ENCODE measurements around the gene FKBP1A.

DNA sequence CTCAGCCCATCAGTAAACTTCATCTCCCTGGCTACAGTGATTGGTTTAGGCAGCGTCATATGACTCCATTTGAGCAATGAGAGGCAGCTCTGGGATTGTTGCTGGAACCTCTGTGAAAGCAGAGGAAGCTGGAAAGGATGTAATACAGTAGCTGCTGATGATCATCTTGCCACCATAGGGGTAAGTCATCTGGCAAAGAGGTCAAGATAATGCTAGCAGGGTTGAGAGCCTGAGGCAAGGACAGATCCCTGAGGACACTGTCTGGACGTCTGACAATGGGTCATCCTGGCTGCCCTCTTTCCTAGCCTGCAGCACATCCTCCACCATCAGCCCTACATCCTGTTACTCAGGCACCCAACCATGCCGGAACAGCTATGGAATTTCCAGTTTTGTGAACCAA is 25.5 kb upstream of the FKBP1A start:
- TF ChIP-seq, protein P1, sequence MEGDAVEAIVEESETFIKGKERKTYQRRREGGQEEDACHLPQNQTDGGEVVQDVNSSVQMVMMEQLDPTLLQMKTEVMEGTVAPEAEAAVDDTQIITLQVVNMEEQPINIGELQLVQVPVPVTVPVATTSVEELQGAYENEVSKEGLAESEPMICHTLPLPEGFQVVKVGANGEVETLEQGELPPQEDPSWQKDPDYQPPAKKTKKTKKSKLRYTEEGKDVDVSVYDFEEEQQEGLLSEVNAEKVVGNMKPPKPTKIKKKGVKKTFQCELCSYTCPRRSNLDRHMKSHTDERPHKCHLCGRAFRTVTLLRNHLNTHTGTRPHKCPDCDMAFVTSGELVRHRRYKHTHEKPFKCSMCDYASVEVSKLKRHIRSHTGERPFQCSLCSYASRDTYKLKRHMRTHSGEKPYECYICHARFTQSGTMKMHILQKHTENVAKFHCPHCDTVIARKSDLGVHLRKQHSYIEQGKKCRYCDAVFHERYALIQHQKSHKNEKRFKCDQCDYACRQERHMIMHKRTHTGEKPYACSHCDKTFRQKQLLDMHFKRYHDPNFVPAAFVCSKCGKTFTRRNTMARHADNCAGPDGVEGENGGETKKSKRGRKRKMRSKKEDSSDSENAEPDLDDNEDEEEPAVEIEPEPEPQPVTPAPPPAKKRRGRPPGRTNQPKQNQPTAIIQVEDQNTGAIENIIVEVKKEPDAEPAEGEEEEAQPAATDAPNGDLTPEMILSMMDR (IDR thresholded peaks at IDR 0.05), result no peak
- TF ChIP-seq POLR2A (IDR thresholded peaks at IDR 0.05), result no peak
- TF ChIP-seq EP300 (IDR thresholded peaks at IDR 0.05), result no peak
